Measurements from ENCODE around the gene CACNA1E.
"Not testable (repeated sequence)": the region's sequence is repeated elsewhere in the genome, so short reads cannot be mapped to it uniquely, and the experiment has no call there.

The CACNA1E gene

GRCh38 chr1:181538836-181539235 is 55.5 kb downstream of the CACNA1E start:
- Histone ChIP-seq H3K4me2 (no peak overlapping the region), H3K36me3 (no peaks in the 10 kb centered on the region), H3K9ac (no peak overlapping the region), H4K20me1 (no peaks in the 10 kb centered on the region), H3K4me1 (no peaks in the 10 kb centered on the region), H3K9me3 (no peaks in the 10 kb centered on the region), H3K27ac (no peak overlapping the region), H3K4me3 (no peak overlapping the region), H3K27me3 (no peaks in the 10 kb centered on the region)
- no peak for TF ChIP-seq Cebpa-rat (IDR thresholded peaks at IDR 0.05)

- Histone ChIP-seq H3K27me3 (no peaks in the 10 kb centered on the region), H3K9me3 (no peaks in the 10 kb centered on the region), H3K9ac (no peak overlapping the region), H3K4me1 (no peaks in the 10 kb centered on the region), H3K4me2 (no peak overlapping the region), H3K36me3 (no peaks in the 10 kb centered on the region), H3K27ac (no peak overlapping the region), H3K4me3 (no peak overlapping the region), H4K20me1 (no peaks in the 10 kb centered on the region)
- TF ChIP-seq Cebpa-rat (IDR thresholded peaks at IDR 0.05) = no peak
Observed at GRCh38 chr1:181541458-181541857, 58.1 kb downstream of the CACNA1E start.

GRCh38 chr1:181541947-181542346 is 58.6 kb downstream of the CACNA1E start:
- no peak overlapping the region for H3K4me2 ChIP-seq
- no peak overlapping the region for H3K27ac ChIP-seq
- H3K9ac ChIP-seq = no peak overlapping the region
- no peak overlapping the region for H3K4me3 ChIP-seq
- H3K9me3 ChIP-seq = no peaks in the 10 kb centered on the region
- TF ChIP-seq Cebpa-rat (IDR thresholded peaks at IDR 0.05) = no peak
- no peaks in the 10 kb centered on the region for H3K27me3 ChIP-seq
- no peaks in the 10 kb centered on the region for H4K20me1 ChIP-seq
- H3K4me1 ChIP-seq = no peaks in the 10 kb centered on the region
- H3K36me3 ChIP-seq = no peaks in the 10 kb centered on the region

- not testable (repeated sequence) for H3K4me2 ChIP-seq, H3K36me3 ChIP-seq, H4K20me1 ChIP-seq, H3K27ac ChIP-seq, H3K4me1 ChIP-seq, H3K27me3 ChIP-seq, H3K9ac ChIP-seq, H3K4me3 ChIP-seq, H3K9me3 ChIP-seq
Observed at GRCh38 chr1:181542406-181542805, 59.1 kb downstream of the CACNA1E start.

GRCh38 chr1:181545395-181545794 is 62.1 kb downstream of the CACNA1E start:
- Histone ChIP-seq H3K36me3 (no peaks in the 10 kb centered on the region), H3K27ac (no peak overlapping the region), H3K9me3 (no peaks in the 10 kb centered on the region), H4K20me1 (no peaks in the 10 kb centered on the region), H3K4me1 (no peaks in the 10 kb centered on the region), H3K9ac (no peak overlapping the region), H3K4me3 (no peak overlapping the region), H3K27me3 (no peaks in the 10 kb centered on the region), H3K4me2 (no peak overlapping the region)
- no peak for TF ChIP-seq Cebpa-rat (IDR thresholded peaks at IDR 0.05)

- no peak overlapping the region for H3K4me2 ChIP-seq
- H4K20me1 ChIP-seq = no peaks in the 10 kb centered on the region
- TF ChIP-seq Cebpa-rat (IDR thresholded peaks at IDR 0.05) = no peak
- H3K4me1 ChIP-seq = no peaks in the 10 kb centered on the region
- H3K9me3 ChIP-seq = no peaks in the 10 kb centered on the region
- H3K36me3 ChIP-seq = no peaks in the 10 kb centered on the region
- no peak overlapping the region for H3K9ac ChIP-seq
- no peak overlapping the region for H3K4me3 ChIP-seq
- no peak overlapping the region for H3K27ac ChIP-seq
- no peaks in the 10 kb centered on the region for H3K27me3 ChIP-seq
Observed at GRCh38 chr1:181548497-181548896, 65.2 kb downstream of the CACNA1E start.

GRCh38 chr1:181551249-181551648 is 67.9 kb downstream of the CACNA1E start:
- Histone ChIP-seq H4K20me1 (no peaks in the 10 kb centered on the region), H3K9ac (no peak overlapping the region), H3K4me3 (no peak overlapping the region), H3K27ac (no peak overlapping the region), H3K9me3 (no peaks in the 10 kb centered on the region), H3K4me2 (no peak overlapping the region), H3K4me1 (no peaks in the 10 kb centered on the region), H3K36me3 (no peaks in the 10 kb centered on the region), H3K27me3 (no peaks in the 10 kb centered on the region)
- TF ChIP-seq Cebpa-rat (IDR thresholded peaks at IDR 0.05) = no peak

- no peak for TF ChIP-seq Cebpa-rat (IDR thresholded peaks at IDR 0.05)
- Histone ChIP-seq H4K20me1 (no peaks in the 10 kb centered on the region), H3K36me3 (no peaks in the 10 kb centered on the region), H3K27ac (no peak overlapping the region), H3K4me2 (no peak overlapping the region), H3K4me3 (no peak overlapping the region), H3K9ac (no peak overlapping the region), H3K4me1 (no peaks in the 10 kb centered on the region), H3K27me3 (no peaks in the 10 kb centered on the region), H3K9me3 (no peaks in the 10 kb centered on the region)
Observed at GRCh38 chr1:181551754-181552153, 68.4 kb downstream of the CACNA1E start.

- no peaks in the 10 kb centered on the region for H4K20me1 ChIP-seq
- TF ChIP-seq Cebpa-rat (IDR thresholded peaks at IDR 0.05) = no peak
- H3K4me3 ChIP-seq = no peak overlapping the region
- no peak overlapping the region for H3K4me2 ChIP-seq
- H3K27me3 ChIP-seq = no peaks in the 10 kb centered on the region
- no peaks in the 10 kb centered on the region for H3K36me3 ChIP-seq
- no peak overlapping the region for H3K27ac ChIP-seq
- H3K9me3 ChIP-seq = no peaks in the 10 kb centered on the region
- no peak overlapping the region for H3K9ac ChIP-seq
- H3K4me1 ChIP-seq = no peaks in the 10 kb centered on the region
Observed at GRCh38 chr1:181554465-181554864, 71.1 kb downstream of the CACNA1E start.

- H3K27me3 ChIP-seq = no peaks in the 10 kb centered on the region
- TF ChIP-seq Cebpa-rat (IDR thresholded peaks at IDR 0.05) = no peak
Observed at GRCh38 chr1:181556631-181557030, 73.3 kb downstream of the CACNA1E start.

GRCh38 chr1:181557313-181557712 is 74.0 kb downstream of the CACNA1E start:
- no peak for TF ChIP-seq Cebpa-rat (IDR thresholded peaks at IDR 0.05)
- no peaks in the 10 kb centered on the region for H4K20me1 ChIP-seq
- no peak overlapping the region for H3K9ac ChIP-seq
- H3K4me3 ChIP-seq = no peak overlapping the region
- no peaks in the 10 kb centered on the region for H3K9me3 ChIP-seq
- no peak overlapping the region for H3K4me2 ChIP-seq
- H3K27me3 ChIP-seq = no peaks in the 10 kb centered on the region
- H3K36me3 ChIP-seq = no peaks in the 10 kb centered on the region
- no peaks in the 10 kb centered on the region for H3K4me1 ChIP-seq
- H3K27ac ChIP-seq = no peak overlapping the region

More at GRCh38 chr1:181556631-181557030, 73.3 kb downstream of the CACNA1E start:
- H3K4me2 ChIP-seq = no peak overlapping the region
- H3K36me3 ChIP-seq = no peaks in the 10 kb centered on the region
- no peak overlapping the region for H3K27ac ChIP-seq
- H3K4me3 ChIP-seq = no peak overlapping the region
- no peaks in the 10 kb centered on the region for H3K9me3 ChIP-seq
- H4K20me1 ChIP-seq = no peaks in the 10 kb centered on the region
- no peaks in the 10 kb centered on the region for H3K4me1 ChIP-seq
- H3K9ac ChIP-seq = no peak overlapping the region
